GM18870 (cell line): ENCODE measurements around the gene FBXL13.
"Not testable (repeated sequence)": the region's sequence is repeated elsewhere in the genome, so short reads cannot be mapped to it uniquely, and the experiment has no call there.

Experiments used
- ATAC-seq: cut with Tn5 transposase; IDR thresholded peaks from one replicate; pipeline ENCODE4 v1.9.1; 2021; ENCODE audit warnings: moderate library complexity; ENCODE audit not compliant: unreplicated experiment

The FBXL13 gene

DNA sequence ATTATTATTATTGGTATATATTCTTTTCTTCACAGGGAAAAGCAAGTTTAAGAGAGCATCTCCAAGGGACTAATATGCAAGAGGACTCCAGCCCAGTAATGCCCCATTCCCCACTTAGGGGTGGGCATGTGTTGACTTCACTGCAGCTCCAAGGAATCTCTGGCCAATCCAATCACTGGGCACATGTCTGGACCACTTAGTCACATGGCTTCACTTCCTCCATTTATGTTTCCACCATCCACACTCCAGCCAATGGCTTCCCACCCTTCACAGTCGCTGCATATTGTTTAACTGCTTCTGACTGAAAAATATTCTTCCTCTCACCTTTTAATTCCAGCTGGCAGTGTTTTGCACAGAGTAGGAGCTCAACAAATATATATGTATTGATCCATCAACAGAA is 43.6 kb downstream of the FBXL13 start:
- no peak for ATAC-seq

DNA sequence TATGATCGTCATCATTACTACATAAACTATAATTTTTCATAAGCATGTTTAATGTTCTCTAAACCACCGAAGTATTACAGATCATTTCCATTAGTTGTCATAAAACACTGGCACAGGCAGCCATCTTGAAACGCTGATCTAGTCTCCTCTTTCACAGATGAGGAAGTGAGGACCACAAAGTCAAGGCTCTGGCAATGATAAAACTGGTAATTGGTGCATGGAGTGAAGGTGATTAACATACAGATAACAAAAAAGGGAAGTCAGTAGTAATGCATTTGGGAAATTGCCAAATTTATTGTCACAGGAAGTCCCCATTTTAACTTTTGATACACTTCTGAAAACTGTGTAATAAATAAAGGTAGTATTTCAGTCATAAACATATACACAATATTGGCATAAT is 49.3 kb downstream of the FBXL13 start:
- ATAC-seq = no peak

DNA sequence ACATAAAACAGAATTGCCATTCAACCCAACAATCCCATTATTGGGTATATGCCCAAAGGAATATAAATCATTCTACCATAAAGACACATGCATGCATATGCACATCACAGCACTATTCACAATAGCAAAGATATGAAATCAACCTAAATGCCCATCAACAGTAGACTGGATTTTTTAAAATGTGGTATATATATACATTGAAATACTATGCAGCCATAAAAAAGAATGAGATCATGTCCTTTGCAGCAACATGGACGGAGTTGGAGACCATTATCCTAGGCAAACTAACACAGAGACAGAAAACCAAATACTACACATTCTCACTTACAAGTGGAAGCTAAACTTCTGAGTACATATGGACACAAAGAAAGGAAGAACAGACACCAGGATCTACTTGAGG is 51.0 kb downstream of the FBXL13 start:
- not testable (repeated sequence) for ATAC-seq

DNA sequence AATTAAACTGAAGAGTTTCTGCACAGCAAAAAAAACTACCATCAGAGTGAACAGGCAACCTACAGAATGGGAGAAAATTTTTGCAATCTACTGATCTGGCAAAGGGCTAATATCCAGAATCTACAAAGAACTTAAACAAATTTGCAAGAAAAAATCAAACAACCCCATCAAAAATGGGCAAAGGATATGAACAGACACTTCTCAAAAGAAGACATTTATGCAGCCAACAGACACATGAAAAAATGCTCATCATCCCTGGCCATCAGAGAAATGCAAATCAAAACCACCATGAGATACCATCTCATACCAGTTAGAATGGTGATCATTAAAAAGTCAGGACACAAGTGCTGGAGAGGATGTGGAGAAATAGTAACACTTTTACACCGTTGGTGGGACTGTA is 53.1 kb downstream of the FBXL13 start:
- not testable (repeated sequence) for ATAC-seq

DNA sequence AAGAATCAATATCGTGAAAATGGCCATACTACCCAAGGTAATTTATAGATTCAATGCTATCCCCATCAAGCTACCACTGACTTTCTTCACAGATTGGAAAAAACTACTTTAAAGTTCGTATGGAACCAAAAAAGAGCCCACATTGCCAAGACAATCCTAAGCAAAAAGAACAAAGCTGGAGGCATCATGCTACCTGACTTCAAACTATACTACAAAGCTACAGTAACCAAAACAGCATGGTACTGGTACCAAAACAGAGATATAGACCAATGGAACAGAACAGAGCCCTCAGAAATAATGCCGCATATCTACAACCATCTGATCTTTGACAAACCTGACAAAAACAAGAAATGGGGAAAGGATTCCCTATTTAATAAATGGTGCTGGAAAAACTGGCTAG is 53.7 kb downstream of the FBXL13 start:
- not testable (repeated sequence) for ATAC-seq

DNA sequence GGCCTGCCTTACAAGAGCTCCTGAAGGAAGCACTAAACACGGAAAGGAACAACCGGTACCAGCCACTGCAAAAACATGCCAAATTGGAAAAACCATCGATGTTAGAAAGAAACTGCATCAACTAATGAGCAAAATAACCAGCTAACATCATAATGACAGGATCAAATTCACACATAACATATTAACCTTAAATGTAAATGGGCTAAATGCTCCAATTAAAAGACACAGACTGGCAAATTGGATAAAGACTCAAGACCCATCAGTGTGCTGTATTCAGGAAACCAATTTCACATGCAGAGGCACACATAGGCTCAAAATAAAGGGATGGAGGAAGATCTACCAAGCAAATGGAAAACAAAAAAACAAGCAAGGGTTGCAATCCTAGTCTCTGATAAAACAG is 56.3 kb downstream of the FBXL13 start:
- ATAC-seq = not testable (repeated sequence)

DNA sequence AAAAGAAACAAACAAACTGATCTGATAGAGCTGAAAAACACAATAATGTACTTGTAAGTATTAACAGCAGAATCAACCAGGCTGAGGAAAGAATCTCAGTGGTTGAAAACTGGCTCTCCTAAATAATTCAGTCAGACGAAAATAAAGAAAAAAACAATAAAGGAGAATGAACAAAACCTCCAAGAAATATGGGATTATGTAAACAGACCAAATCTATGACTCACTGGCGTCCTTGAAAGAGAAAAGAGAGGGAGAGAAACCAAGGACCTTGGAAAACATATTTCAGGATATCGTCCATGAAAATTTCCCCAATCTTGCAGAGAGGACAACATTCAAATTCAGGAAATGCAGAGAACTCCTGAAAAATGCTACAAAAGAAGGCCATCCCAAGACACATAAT is 62.9 kb downstream of the FBXL13 start:
- no peak for ATAC-seq

DNA sequence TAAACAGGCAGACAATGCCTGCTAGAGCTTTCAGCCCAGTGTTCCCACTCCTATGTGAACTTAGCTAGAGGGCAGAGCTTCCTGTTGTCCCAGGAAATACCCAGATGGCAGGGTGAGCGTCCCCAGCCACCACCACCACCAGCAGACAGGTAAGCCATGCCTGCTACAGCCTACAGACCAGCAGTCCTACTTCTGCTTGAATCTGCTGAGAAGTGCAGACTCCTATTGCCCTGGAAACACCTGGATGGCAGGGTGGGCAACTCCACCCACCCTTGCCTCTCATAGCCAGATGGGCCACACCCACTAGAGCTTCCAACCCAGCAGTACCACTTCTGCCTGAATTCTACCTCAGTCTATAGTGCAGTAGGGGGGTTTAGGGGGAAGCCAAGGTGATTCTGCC is 64.4 kb downstream of the FBXL13 start:
- no peak for ATAC-seq

DNA sequence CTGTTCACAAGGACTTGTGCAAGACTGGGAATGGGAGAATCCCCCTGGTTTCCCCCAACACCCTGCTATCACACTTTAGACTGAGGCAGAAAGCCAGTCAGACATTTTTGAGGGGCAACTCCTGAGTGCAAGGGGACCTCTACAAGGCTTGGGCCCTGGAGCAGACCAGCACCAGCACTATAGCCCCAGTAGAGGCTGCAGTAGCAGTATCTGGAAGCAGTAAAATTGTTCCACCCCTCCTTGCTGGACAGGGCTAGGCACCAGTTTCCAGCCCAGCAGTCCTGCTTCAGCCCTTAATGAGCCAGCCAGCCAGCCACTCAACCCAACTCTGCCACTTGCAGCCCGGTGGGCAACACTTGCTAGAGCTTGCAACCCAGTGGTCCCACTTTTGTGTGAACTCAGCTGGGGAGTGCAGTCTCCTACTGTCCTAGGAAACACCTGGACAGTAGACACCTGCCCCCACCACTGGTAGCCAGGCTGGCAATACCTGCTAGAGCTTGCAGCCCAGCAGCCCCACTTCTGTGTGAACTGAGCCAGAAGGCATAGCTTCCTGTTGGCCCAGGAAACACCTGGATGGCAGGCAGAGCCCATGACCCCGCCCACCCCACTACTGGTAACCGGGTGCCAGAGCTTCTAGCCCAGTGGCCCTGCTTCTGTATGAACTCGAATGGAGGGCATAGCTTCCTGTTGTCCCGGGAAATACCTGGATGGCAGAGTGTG is 65.0 kb downstream of the FBXL13 start:
- no peak for ATAC-seq

DNA sequence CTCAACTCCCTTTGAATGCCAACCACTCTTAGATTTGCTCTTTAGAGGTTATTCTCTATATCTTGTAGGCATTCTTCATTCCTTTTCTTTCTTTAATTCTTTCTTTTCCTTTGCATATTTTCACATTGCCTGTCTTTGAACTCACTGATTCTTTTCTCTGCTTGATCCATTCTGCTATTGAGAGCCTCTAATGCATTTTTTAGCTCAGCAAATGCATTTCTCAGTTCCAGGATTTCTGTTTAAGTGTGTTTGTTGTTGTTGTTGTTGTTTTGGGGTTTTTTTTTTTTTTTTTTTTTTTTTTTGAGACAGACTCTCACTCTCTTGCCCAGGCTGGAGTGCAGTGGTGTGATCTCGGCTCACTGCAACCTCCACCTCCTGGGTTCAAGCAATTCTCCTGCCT is 71.6 kb downstream of the FBXL13 start:
- ATAC-seq = no peak

DNA sequence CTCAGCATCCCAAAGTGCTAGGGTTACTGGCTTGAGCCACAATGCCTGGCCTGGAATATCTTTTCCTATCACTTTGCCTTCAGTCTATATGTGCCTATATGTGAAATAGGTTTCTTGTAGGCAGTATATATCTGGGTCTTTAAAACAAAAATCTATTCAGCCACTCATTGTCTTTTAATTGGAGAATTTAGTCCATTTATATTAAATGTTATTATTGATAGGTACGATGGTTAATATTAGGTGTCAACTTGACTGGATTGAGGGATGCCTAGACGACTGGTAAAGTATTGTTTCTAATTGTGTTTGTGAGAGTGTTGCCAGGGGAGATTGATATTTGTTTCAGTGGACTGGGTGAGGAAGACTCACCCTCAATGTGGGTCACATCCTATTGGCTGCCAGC is 73.4 kb downstream of the FBXL13 start:
- ATAC-seq = no peak

DNA sequence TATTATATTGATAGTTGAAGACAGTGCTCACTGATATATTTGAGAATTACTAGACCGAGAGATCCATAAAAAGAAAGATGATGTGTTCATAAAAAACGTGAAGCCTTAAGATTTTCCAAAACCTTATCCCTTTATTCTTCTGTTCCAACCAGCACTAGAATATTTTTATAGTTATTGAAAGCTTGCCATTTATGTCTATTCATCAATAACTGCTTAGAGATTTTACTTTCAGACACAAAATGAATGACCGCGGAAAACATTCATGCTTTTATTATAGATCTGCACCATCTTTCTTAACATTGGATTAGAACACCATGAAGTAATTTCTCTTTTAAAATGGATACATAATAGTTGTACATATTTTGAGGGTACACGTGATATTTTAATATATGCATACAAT is 77.6 kb downstream of the FBXL13 start:
- no peak for ATAC-seq

DNA sequence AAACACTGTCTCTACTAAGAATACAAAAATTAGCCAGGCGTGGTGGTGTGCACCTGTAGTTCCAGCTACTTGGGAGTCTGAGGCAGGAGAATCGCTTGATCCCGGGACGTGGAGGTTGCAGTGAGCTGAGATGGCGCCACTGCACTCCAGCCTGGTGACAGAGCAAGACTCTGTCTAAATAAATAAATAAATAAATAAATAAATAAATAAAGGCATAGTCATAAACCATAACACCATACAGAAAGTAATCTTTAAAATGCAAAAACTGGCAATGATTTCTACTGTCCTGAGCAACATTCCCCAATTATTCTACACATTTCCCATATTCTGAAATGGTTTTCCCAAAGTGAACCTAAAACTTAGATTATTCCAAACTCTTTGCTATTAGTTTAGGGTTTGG is 79.0 kb downstream of the FBXL13 start:
- not testable (repeated sequence) for ATAC-seq

DNA sequence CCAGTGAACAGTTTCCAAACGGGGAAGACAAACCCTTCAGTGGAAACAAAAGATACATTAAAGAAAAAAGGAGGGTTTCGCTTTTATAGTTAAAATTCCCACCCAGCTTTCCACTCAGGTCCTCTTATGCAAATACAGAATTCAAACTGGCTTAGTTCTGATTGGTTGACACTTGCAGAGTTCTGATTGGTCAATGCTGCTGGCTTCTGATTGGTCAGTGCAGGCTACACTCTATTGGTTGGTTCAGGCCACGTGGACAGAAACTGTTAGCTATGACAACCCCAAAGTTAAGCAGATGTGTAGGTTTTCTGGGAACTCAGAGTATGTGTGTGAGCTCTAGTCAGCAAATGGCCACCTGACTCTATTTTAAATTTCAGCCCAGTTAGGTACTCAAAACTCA is 80.0 kb downstream of the FBXL13 start:
- no peak for ATAC-seq

DNA sequence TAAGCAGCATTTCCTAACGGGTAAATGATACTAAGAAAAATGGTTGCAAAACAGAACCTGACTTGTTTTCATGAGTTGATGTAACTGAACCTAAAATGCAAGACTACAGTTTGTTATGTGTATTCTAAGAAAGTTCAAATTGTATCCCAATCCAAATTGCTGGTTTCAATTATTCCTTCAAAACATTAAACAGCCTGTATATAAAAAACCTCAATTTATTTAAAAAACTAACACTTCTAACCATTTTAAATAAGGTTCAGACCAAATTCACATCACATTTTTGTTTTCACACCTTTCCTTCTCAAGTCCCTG is 80.9 kb downstream of the FBXL13 start:
- ATAC-seq = no peak

DNA sequence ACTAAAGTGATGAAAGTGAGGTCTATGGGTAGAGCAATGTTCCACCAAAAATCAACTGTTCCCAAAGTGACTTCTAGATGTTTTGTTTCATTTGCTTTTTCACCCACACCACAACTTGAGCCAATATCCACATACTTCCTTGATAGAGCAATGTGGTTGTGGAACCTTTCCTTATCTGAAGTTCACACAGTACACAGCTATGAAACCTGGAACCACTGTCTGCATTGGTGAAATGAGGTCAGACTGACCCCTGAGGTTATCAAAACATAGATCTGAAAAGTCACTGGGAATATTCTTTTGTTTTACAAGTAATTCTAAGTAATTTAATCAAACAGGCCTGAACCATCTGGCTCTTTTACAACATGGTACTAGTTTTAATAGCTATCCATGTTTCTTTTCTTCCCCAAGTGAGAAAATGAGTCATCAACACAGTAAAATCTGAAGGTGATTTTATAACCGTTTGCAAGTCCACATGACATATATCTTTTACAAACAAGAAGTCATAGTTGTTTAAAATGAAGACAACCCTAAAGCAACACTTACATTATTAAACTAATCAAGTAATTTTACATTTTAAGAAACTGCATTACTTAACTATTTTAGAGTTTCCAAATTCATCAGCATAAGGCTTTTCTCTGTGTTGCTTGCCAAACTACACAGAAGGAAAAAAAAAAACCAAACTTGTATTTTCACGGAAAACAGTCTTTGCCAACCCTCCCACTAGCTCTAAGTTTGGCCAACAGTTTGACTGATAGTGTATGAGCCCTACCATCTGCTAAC is 81.5 kb downstream of the FBXL13 start:
- no peak for ATAC-seq

DNA sequence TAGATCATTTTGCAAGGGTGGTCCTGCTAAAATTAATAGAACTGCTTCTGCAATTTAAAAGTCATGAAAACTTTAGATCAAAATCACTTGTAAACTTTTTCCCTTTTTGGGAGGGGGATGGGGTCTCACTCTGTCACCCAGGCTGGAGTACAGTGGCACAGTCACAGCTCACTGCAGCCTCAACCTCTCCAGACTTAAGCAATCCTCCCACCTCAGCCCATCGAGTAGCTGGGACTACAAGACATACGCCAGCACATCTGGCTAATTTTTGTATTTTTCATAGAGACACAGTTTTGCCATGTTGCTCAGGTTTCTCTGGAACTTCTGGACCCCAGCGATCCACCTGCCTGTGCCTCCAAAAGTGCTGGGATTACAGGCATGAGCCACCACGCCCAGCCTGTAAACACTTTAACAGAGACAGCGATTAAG is 82.1 kb downstream of the FBXL13 start:
- no peak for ATAC-seq

DNA sequence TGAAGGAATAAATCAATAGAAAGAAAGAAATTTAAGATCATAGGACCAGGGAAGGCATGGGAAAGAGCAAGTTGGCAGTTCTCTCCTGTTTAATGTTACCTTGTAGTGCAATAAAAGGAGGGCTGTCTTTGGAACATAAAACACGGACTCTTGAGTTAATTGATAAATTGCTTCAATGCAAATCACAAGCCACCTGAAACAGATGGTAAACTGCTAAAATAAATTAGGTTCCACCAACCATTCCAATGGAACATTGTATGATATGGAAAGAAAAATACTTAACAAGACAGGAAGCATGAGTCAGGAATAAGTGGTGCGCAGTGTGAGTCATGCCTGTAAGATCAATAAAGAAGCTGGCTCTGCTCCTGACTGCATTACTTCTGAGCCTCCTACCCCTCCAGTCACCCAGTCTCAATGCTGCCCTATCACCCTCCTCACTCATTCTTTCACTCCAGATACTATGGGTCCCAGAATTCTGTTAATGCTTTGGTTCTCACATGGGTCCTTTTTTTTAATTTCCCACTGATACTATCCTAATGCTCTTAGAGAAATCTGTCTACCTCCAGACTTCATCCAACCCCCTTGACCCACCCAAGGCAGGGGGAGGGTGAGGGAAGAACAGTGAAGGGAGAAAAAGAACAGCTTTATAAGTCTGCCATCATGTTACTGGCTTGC is 82.9 kb downstream of the FBXL13 start:
- no peak for ATAC-seq

DNA sequence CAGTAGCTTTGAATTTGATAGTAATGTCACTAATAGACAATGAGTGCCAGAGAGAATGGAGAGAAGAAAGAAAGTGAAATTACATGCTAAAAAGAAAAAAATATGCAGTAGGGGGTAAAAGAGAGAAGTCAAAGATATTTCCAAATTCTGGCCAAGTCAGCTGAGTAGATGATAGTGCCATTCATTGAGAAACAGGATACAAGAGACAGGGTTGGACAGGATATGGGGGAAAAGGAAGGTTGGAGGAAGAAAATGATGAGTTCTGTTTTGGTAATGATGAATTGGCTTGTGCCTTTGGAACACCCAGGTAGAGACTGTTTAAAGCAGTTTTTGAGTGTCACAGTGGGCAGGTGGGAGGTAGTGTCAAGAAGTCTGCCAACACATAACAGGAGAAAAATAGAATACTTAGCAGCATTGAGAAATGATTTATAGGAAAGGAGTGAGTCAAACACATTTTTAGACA is 83.5 kb downstream of the FBXL13 start:
- no peak for ATAC-seq

DNA sequence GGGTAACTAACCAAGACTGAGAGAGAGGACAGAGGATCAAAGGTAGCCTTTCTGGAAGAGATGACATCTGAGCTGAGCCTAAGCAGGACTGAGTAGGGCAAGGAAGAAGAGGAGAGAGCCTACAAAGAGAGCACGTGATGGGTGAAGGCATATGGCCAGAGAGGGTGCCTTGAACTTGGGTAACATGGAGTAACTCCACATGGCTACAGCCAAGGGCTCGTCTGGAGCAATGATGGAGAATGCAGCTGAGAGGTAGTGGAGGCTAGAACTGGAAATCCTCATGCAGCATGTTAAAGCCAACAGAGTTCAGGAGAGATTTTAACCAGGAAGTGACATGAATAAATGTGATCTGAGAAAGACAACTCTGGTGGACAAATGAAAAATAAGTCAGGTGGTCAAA is 84.0 kb downstream of the FBXL13 start:
- ATAC-seq = no peak

DNA sequence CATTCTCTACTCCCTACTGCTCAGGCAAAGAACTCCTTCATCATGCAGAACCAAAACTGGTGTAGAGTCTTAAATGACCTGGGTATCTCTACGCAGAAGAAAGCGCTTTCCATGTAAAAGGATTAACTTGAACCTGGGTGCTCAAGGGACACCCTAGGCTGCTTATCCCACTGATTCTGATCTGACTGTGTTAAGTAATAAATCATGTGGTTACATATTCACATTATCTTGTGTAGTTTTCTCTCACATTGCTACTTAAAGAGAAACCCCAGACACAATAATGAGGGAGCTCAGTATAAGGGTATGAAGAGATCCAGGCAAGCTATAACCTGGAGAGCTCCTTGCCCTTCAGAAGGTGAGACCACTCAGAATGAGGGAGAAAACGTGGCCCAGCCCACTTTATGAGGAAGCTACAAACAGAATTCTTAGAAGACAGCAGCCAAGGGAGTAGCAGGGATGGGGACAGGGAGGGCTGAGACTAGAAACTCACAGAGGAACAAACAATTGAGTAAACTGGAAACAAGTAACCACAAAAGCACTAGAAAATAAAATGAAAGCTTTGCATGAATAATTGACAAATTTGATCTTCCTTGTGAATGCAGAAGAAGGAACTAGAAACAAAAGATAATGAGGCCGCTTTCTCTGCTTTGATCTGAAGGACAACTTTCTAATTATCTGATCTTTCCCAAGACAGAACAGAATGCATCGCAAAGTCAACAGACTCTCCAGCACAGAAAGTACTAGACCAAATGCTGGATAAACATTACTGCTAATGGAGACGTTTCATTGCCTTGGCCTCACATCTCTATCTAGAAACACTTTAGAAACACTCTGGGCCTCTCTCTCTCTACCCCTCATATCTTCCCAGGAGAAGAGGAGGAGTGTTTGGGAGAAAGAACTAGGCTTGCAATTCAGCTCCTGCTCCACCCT is 85.7 kb downstream of the FBXL13 start:
- no peak for ATAC-seq
